Memory B cell (primary cell): ENCODE data around the gene DENND4B.

Experiments
- ATAC-seq: fragments of 150-1000 bp; cut with Tn5 transposase; 2 replicates; pipeline ENCODE4 v1.10.0; 2021; ENCODE audit warnings: low read depth, mild to moderate bottlenecking, moderate library complexity
- DNase-seq, 2 donors: peaks; one replicate each; pipeline ENCODE4 v3.0.0; 2022; ENCODE audit warnings: low spot score in 2 of 2
- H3K27ac Mint-ChIP-seq: one replicate; pipeline ENCODE4 v1.8.0; 2022; ENCODE audit warnings: mild to moderate bottlenecking, moderate library complexity, mixed read lengths
- H3K27me3 Mint-ChIP-seq: one replicate; pipeline ENCODE4 v1.8.0; 2022; ENCODE audit warnings: mixed read lengths
- H3K36me3 Mint-ChIP-seq: one replicate; pipeline ENCODE4 v1.8.0; 2022; ENCODE audit warnings: mild to moderate bottlenecking, mixed read lengths
- H3K4me1 Mint-ChIP-seq: one replicate; pipeline ENCODE4 v1.8.0; 2022; ENCODE audit warnings: mixed read lengths
- H3K4me3 Mint-ChIP-seq: one replicate; pipeline ENCODE4 v1.8.0; 2022; ENCODE audit warnings: mild to moderate bottlenecking, moderate library complexity, mixed read lengths
- H3K9me3 Mint-ChIP-seq: one replicate; pipeline ENCODE4 v1.8.0; 2022; ENCODE audit warnings: mixed read lengths

Gene DENND4B

GRCh38 chr1:153933955-153934354 is 12.6 kb downstream of the DENND4B start:
- H3K36me3 Mint-ChIP-seq: peaks cover 38% of the 10 kb centered on the region
- ATAC-seq (no peak), DNase-seq (no peak)
- H3K4me1 Mint-ChIP-seq: no peaks in the 10 kb centered on the region
- no peaks in the 10 kb centered on the region for H3K9me3 Mint-ChIP-seq
- H3K27me3 Mint-ChIP-seq: no peaks in the 10 kb centered on the region
- H3K27ac Mint-ChIP-seq: no peak overlapping the region
- H3K4me3 Mint-ChIP-seq: no peak overlapping the region

DNA sequence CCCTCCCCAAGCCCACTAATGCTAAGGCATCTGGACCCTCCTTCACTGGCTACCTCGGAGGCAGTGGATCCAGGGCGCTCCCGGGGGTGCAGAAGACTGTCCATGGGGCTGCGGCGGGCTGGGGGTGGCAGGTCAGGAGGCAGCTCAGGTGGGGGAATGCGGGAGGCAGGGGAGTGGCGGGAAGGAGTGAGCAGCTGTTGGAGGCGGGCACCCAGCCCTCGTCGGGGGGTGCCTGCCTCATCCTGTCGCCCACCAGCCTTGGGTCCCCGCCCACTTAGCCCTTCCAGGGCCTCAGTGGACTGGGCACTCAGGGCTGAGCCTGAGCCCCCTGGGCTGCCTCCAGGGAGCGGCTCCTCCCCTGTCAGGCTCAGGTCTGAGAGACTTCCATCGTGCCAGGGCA is 13.1 kb downstream of the DENND4B start:
- Mint-ChIP-seq H3K4me3 (no peak overlapping the region), H3K4me1 (no peaks in the 10 kb centered on the region), H3K9me3 (no peaks in the 10 kb centered on the region), H3K27me3 (no peaks in the 10 kb centered on the region), H3K27ac (no peak overlapping the region), H3K36me3 (peaks cover 38% of the 10 kb centered on the region)
- ATAC-seq (no peak), DNase-seq (no peak)

DNA sequence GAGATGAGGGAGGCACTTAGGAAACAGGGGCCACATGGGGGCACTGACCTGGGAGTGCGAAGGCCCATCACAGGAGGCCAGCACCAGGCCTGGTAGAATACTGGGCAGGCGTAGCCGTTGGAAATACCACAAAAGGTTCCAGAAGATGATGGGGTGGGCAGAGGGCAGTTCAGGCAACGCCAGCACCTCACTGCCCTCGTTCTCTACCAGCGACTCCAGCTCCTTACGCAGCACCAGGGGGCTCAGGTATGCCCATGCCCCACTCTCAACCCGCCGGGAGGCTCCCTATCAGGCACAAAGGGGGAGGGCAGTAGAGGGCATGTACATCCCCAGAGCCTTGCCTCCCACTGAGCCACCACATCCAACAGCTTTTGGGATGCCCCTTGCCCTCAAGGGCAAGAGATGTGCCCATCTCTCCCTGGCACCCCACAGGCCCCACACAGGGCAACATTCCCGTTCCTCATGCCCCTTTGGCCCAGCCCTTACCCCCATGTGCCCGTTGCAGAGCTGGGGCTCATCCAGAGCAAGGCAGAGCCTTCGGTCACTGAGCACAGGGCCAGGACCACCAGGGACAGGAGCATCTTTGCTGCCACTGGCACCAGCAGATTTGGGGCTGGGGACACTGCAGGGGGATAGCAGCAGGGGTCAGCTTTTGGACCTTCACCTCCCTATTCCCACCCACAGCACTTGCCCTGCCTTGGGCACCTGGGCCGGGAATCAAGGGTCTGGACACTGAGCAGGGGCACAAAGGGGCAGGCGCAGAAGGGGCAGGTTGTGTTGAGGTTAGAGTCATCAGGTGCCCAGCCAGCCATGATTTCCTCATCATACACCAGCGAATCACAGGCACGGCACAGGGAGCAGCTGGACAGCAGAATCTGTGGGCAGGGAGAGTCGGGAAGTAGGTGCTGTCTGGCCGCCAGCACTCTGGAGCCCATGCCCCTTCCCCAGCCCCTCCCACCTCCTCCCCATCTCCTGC is 14.1 kb downstream of the DENND4B start:
- H3K36me3 Mint-ChIP-seq: peaks cover 34% of the 10 kb centered on the region
- no peaks in the 10 kb centered on the region for H3K27me3 Mint-ChIP-seq
- DNase-seq: no peak
- no peak for ATAC-seq
- H3K4me3 Mint-ChIP-seq: no peak overlapping the region
- no peaks in the 10 kb centered on the region for H3K4me1 Mint-ChIP-seq
- H3K9me3 Mint-ChIP-seq: no peaks in the 10 kb centered on the region
- H3K27ac Mint-ChIP-seq: peak overlapping the region; percentile 24

DNA sequence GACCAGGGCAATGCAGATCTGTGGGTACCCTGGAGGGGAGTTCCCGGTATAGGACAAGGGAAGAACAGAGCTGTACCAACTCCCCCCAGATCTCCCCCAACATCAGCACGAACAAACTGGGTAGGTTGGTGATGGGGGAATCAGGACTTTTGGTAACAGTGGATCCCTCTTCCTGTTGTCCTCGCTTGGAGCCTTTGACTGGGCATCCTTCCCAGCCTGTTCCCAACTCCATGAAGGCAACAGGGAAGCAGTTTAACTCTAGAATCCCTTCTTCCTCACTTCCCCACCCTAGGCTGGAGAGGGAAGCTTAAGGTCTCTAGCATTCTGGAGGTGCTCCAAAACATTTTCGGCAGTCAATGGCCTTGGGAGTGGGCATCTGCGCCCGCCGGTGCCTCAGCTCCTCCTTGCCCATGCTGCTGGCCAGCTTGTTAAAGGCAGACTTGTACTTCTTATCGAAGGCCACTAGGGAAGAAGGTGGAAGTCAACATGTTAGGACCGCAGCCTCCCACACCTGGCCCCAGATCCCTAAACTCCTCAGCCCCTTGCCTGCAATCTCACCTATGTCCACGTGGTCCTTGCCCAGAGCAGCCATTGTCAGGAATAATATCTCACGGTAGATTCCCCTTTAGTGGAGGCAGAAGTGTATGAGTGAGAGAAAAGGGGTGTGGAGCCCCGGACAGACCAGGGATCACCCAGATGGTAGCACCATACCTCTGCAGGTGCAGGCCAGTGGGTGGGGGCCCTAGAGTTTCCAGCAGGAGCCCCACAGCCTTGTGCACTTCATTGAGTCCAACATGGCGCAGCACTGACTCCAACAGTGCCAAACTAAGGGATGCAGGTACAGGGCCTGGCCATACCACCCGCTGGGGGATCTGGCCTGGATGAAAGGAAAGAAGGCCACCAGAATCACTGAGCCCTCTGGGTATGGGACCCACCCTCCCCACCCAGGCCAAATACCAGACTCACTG is 16.3 kb downstream of the DENND4B start:
- Mint-ChIP-seq H3K36me3 (peaks cover 22% of the 10 kb centered on the region), H3K4me3 (no peak overlapping the region), H3K27ac (peak overlapping the region; percentile 24), H3K4me1 (peaks cover 3% of the 10 kb centered on the region), H3K9me3 (no peaks in the 10 kb centered on the region), H3K27me3 (no peaks in the 10 kb centered on the region)
- DNase-seq: no peak
- no peak for ATAC-seq

DNA sequence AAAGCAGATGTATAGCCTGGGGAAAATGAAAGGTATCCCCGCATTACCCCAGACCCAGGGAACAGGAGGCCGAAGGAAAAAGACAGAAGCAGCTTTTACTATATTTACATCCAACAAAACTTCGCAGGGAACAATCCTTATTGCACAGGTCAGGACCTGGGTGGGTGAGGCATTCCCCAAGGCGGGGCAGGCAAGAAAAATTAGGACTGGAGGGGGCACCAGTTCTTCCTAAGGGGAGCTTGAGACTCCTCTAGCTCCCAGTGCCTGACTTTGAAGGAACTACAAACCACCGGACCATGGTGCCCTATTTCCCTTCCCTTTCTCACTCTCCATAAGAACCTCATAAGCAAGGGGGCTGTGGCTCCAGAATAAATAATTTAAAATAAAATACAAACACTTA is 17.1 kb downstream of the DENND4B start:
- Mint-ChIP-seq H3K4me1 (peaks cover 3% of the 10 kb centered on the region), H3K9me3 (no peaks in the 10 kb centered on the region), H3K4me3 (no peak overlapping the region), H3K36me3 (peaks cover 18% of the 10 kb centered on the region), H3K27me3 (no peaks in the 10 kb centered on the region), H3K27ac (no peak overlapping the region)
- DNase-seq (no peak), ATAC-seq (no peak)

- H3K4me1 Mint-ChIP-seq: peaks cover 4% of the 10 kb centered on the region
- H3K27me3 Mint-ChIP-seq: no peaks in the 10 kb centered on the region
- H3K36me3 Mint-ChIP-seq: peaks cover 16% of the 10 kb centered on the region
- no peak overlapping the region for H3K4me3 Mint-ChIP-seq
- no peaks in the 10 kb centered on the region for H3K9me3 Mint-ChIP-seq
- no peak overlapping the region for H3K27ac Mint-ChIP-seq
- ATAC-seq: no peak
- no peak for DNase-seq
These were observed 17.7 kb downstream of the DENND4B start for GRCh38 chr1:153928791-153929341.

DNA sequence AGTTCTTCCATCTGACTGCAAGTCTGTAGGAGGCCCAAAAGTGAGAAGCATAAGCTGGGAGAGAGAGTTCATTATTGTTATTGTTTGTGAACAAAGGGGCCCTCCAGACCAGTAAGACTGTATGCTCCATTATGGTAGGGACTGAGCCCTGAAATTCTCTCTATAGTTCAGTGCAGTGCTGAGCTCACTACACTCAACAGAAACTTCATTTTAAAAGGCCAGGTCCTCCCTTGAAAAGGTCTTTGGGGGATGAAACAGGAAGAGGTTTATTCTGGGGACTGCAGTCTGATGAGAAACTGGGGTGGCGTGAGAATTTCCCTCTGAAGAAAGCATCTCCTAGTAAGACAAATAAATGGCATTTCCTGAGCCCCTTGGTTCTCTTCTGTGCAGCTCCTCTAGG is 18.3 kb downstream of the DENND4B start:
- Mint-ChIP-seq H3K36me3 (peaks cover 16% of the 10 kb centered on the region), H3K27ac (peak overlapping the region; percentile 40), H3K4me1 (peaks cover 8% of the 10 kb centered on the region), H3K9me3 (no peaks in the 10 kb centered on the region), H3K4me3 (no peak overlapping the region), H3K27me3 (no peaks in the 10 kb centered on the region)
- ATAC-seq (no peak), DNase-seq (no peak)

- H3K27me3 Mint-ChIP-seq: no peaks in the 10 kb centered on the region
- no peaks in the 10 kb centered on the region for H3K9me3 Mint-ChIP-seq
- peaks cover 14% of the 10 kb centered on the region for H3K4me1 Mint-ChIP-seq
- no peak overlapping the region for H3K4me3 Mint-ChIP-seq
- no peak overlapping the region for H3K27ac Mint-ChIP-seq
- ATAC-seq: no peak
- no peak for DNase-seq
- peaks cover 9% of the 10 kb centered on the region for H3K36me3 Mint-ChIP-seq
These were observed 20.1 kb downstream of the DENND4B start for GRCh38 chr1:153926405-153926804.

GRCh38 chr1:153922972-153923925 is 23.3 kb downstream of the DENND4B start, which contains the start of gene GATAD2B:
GATAD2B (minus strand) TSS chr1:153922972; CDS start chr1:153828347, 94,625 bp downstream.
- H3K27ac Mint-ChIP-seq: peak within 1 kb of the TSS; percentile 98
- no peaks in the 10 kb centered on the region for H3K9me3 Mint-ChIP-seq
- no peaks in the 10 kb centered on the region for H3K27me3 Mint-ChIP-seq
- H3K4me1 Mint-ChIP-seq: peaks cover 36% of the 10 kb centered on the region
- H3K4me3 Mint-ChIP-seq: peak within 1 kb of the TSS; percentile 99
- no peaks in the 10 kb centered on the region for H3K36me3 Mint-ChIP-seq
- peak; percentile 91 to 99 for DNase-seq
- ATAC-seq: peak; percentile 88

DNA sequence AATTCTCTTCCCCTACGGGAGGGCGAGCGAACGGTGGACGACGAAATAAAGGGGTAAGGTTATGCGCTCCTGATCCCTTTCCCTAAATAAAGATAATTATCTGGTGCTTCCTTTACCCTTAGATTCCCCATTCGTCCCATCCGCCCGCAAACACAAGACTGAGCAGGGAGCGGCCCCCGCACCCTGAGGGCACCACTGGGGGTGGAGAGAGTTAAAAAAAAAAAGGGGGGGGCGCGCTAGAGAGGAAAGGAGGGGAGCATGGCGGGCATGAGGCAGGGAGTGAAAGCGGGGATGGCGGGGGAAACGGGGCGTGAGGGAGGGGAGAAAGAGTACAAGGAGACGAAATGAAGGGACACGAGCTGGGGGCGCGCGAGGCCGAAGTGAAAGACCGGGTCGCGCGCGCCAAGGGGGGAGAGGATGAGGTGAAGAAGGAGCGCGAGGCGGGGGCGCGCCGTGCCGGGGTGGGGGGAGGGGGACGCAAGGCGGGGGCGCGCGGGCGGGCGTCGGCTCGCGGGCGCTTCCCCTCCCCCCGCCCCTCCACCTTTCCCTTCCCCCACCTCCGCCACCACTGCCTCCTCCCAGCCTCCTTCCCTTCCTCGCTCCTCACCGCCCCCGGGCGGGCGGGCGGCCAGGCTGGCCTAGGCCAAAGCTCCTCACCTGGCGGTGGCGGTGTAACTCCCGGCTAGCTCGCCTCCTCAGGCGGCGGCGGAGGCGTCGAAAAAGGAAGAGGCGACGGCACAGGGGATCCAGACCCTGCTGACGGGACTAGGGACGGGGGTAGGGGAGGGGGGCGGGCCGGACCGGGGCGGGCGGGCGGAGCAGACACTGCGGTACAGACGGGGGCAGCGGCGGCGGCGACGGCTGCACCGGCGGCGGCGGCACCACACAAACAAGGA is 24.2 kb downstream of the DENND4B start:
- H3K27ac Mint-ChIP-seq: peak overlapping the region; percentile 98
- H3K9me3 Mint-ChIP-seq: no peaks in the 10 kb centered on the region
- H3K27me3 Mint-ChIP-seq: no peaks in the 10 kb centered on the region
- peak overlapping the region; percentile 99 for H3K4me3 Mint-ChIP-seq
- peaks cover 3% of the 10 kb centered on the region for H3K36me3 Mint-ChIP-seq
- peak in 1 of 2 donors; percentile 73 for DNase-seq
- peak; percentile 20 for ATAC-seq
- peaks cover 41% of the 10 kb centered on the region for H3K4me1 Mint-ChIP-seq

- DNase-seq: no peak
- Mint-ChIP-seq H3K27ac (peak overlapping the region; percentile 98), H3K36me3 (peaks cover 3% of the 10 kb centered on the region), H3K9me3 (no peaks in the 10 kb centered on the region), H3K4me3 (peak overlapping the region; percentile 99), H3K4me1 (peaks cover 41% of the 10 kb centered on the region), H3K27me3 (no peaks in the 10 kb centered on the region)
- no peak for ATAC-seq
These were observed 24.8 kb downstream of the DENND4B start for GRCh38 chr1:153921803-153922075.

- peaks cover 3% of the 10 kb centered on the region for H3K36me3 Mint-ChIP-seq
- H3K27ac Mint-ChIP-seq: peak overlapping the region; percentile 98
- peak overlapping the region; percentile 99 for H3K4me3 Mint-ChIP-seq
- H3K9me3 Mint-ChIP-seq: no peaks in the 10 kb centered on the region
- ATAC-seq (no peak), DNase-seq (no peak)
- H3K27me3 Mint-ChIP-seq: no peaks in the 10 kb centered on the region
- H3K4me1 Mint-ChIP-seq: peaks cover 41% of the 10 kb centered on the region
These were observed 25.3 kb downstream of the DENND4B start for GRCh38 chr1:153921080-153921802.
